ENCODE data around the gene DISC1. TPM values are rescaled to one million over a fixed set of nuclear protein-coding genes. Genes with fewer than 3 reads are reported as not detected.

DISC1 gene
- total and polyA plus RNA-seq, 2 of the 13 experiments (the other 11 are each of a cell fraction or from before 2014, with no cell fraction given), result 4.2 to 4.6 TPM

DNA sequence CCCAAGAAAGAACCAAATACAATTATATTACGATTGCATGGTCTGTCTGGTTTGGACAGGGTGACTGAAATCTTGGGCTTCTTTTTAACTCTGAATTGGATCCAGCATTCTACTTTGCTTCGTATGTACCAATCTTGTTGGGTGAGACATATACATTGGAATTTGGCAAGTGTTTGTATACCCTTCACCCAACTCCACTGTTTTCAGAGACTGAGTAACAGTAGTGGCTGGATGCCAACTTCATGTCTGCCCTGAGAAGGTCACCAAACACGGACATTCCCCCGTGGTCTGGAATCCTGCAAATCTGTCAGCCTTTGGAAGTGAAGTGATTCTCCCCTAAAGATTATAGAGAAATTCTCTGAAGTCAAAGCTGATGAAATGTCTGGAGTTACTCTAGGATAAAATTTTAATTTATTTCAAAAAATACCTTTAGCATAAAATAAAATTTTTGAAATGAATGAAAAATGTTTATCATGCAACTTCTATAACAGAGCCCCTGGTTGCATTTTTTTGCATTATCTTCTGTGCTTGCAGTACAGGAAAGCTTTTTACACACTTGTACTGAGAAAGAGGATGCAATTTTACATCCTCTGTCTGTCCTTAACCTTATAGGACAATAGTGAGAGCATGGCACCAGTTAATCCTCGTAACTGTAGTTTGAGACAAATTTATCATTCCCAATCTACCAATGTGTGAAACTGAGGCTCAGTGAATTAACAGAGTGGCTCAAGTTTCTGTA, 201.8 kb downstream of the DISC1 start (continued):
- TF ChIP-seq SP4 (CRISPR knock-in tag; IDR thresholded peaks at IDR 0.05), result no peak
- TF ChIP-seq ZNF792 (CRISPR knock-in tag; IDR thresholded peaks at IDR 0.05), result 0 out of 2 replicates have a peak, but pooled peaks have one; percentile 19
- TF ChIP-seq HNRNPH1 (optimal IDR thresholded peaks at IDR 0.05; ENCODE audit: low read depth, low read length), result no peak
- peak; percentile 19; the same call in 1 of the 2 replicates for TF ChIP-seq HMG20A (CRISPR knock-in tag; IDR thresholded peaks at IDR 0.05; ENCODE audit: borderline replicate concordance)
- no peak for TF ChIP-seq ZC3H13 (CRISPR knock-in tag; IDR thresholded peaks at IDR 0.05)
- TF ChIP-seq IRF2 (CRISPR knock-in tag; IDR thresholded peaks at IDR 0.05), result 0 out of 2 replicates have a peak, but pooled peaks have one; percentile 20
- TF ChIP-seq SOX5 (CRISPR knock-in tag; IDR thresholded peaks at IDR 0.05; ENCODE audit: borderline replicate concordance), result peak; percentile 45; the same call in 1 of the 2 replicates
- no peak for TF ChIP-seq ZNF20 (CRISPR knock-in tag; IDR thresholded peaks at IDR 0.05)
- TF ChIP-seq, protein P1, sequence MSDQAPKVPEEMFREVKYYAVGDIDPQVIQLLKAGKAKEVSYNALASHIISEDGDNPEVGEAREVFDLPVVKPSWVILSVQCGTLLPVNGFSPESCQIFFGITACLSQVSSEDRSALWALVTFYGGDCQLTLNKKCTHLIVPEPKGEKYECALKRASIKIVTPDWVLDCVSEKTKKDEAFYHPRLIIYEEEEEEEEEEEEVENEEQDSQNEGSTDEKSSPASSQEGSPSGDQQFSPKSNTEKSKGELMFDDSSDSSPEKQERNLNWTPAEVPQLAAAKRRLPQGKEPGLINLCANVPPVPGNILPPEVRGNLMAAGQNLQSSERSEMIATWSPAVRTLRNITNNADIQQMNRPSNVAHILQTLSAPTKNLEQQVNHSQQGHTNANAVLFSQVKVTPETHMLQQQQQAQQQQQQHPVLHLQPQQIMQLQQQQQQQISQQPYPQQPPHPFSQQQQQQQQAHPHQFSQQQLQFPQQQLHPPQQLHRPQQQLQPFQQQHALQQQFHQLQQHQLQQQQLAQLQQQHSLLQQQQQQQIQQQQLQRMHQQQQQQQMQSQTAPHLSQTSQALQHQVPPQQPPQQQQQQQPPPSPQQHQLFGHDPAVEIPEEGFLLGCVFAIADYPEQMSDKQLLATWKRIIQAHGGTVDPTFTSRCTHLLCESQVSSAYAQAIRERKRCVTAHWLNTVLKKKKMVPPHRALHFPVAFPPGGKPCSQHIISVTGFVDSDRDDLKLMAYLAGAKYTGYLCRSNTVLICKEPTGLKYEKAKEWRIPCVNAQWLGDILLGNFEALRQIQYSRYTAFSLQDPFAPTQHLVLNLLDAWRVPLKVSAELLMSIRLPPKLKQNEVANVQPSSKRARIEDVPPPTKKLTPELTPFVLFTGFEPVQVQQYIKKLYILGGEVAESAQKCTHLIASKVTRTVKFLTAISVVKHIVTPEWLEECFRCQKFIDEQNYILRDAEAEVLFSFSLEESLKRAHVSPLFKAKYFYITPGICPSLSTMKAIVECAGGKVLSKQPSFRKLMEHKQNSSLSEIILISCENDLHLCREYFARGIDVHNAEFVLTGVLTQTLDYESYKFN (CRISPR knock-in tag; conservative IDR thresholded peaks at IDR 0.05), result peak; percentile 40
- no peak for TF ChIP-seq ZNF713 (CRISPR knock-in tag; IDR thresholded peaks at IDR 0.05)
- peak; percentile 88 for TF ChIP-seq FOSL2 (CRISPR knock-in tag; IDR thresholded peaks at IDR 0.05)
- no peak for TF ChIP-seq SOX13 (IDR thresholded peaks at IDR 0.05)
- TF ChIP-seq SOX13 (CRISPR knock-in tag; conservative IDR thresholded peaks at IDR 0.05 in 1 of 2, IDR thresholded peaks at IDR 0.05 in 1 of 2), result peak in 1 of 2 experiments; percentile 42; a peak in 1 of 4 replicates
- TF ChIP-seq PPARG (CRISPR knock-in tag; conservative IDR thresholded peaks at IDR 0.05), result peak; percentile 59; the same call in 1 of the 2 replicates
- TF ChIP-seq TEAD3 (CRISPR knock-in tag; optimal IDR thresholded peaks at IDR 0.05; ENCODE audit: borderline replicate concordance), result peak; percentile 78
- TF ChIP-seq, protein P2, sequence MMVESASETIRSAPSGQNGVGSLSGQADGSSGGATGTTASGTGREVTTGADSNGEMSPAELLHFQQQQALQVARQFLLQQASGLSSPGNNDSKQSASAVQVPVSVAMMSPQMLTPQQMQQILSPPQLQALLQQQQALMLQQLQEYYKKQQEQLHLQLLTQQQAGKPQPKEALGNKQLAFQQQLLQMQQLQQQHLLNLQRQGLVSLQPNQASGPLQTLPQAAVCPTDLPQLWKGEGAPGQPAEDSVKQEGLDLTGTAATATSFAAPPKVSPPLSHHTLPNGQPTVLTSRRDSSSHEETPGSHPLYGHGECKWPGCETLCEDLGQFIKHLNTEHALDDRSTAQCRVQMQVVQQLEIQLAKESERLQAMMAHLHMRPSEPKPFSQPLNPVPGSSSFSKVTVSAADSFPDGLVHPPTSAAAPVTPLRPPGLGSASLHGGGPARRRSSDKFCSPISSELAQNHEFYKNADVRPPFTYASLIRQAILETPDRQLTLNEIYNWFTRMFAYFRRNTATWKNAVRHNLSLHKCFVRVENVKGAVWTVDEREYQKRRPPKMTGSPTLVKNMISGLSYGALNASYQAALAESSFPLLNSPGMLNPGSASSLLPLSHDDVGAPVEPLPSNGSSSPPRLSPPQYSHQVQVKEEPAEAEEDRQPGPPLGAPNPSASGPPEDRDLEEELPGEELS (CRISPR knock-in tag; IDR thresholded peaks at IDR 0.05), result 0 out of 2 replicates have a peak, but pooled peaks have one; percentile 10
- TF ChIP-seq, protein P3, sequence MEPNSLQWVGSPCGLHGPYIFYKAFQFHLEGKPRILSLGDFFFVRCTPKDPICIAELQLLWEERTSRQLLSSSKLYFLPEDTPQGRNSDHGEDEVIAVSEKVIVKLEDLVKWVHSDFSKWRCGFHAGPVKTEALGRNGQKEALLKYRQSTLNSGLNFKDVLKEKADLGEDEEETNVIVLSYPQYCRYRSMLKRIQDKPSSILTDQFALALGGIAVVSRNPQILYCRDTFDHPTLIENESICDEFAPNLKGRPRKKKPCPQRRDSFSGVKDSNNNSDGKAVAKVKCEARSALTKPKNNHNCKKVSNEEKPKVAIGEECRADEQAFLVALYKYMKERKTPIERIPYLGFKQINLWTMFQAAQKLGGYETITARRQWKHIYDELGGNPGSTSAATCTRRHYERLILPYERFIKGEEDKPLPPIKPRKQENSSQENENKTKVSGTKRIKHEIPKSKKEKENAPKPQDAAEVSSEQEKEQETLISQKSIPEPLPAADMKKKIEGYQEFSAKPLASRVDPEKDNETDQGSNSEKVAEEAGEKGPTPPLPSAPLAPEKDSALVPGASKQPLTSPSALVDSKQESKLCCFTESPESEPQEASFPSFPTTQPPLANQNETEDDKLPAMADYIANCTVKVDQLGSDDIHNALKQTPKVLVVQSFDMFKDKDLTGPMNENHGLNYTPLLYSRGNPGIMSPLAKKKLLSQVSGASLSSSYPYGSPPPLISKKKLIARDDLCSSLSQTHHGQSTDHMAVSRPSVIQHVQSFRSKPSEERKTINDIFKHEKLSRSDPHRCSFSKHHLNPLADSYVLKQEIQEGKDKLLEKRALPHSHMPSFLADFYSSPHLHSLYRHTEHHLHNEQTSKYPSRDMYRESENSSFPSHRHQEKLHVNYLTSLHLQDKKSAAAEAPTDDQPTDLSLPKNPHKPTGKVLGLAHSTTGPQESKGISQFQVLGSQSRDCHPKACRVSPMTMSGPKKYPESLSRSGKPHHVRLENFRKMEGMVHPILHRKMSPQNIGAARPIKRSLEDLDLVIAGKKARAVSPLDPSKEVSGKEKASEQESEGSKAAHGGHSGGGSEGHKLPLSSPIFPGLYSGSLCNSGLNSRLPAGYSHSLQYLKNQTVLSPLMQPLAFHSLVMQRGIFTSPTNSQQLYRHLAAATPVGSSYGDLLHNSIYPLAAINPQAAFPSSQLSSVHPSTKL (CRISPR knock-in tag; IDR thresholded peaks at IDR 0.05), result peak; percentile 69
- TF ChIP-seq, protein P4, sequence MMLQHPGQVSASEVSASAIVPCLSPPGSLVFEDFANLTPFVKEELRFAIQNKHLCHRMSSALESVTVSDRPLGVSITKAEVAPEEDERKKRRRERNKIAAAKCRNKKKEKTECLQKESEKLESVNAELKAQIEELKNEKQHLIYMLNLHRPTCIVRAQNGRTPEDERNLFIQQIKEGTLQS (CRISPR knock-in tag; IDR thresholded peaks at IDR 0.05), result peak; percentile 69
- TF ChIP-seq SAP130 (CRISPR knock-in tag; IDR thresholded peaks at IDR 0.05; ENCODE audit: low read depth), result peak; percentile 48
- TF ChIP-seq ZNF207 (IDR thresholded peaks at IDR 0.05; ENCODE audit: borderline replicate concordance), result no peak
- peak; percentile 46; the same call in 1 of the 2 replicates for TF ChIP-seq FOSL1 (CRISPR knock-in tag; IDR thresholded peaks at IDR 0.05; ENCODE audit: borderline replicate concordance)
